Testis (tissue), 3 donors: ENCODE results near the gene GUCA2B. TPM values are rescaled to one million over a fixed set of nuclear protein-coding genes. Genes with fewer than 3 reads are reported as not detected.

Source experiments
- DNase-seq: peaks from one replicate; pipeline ENCODE4 v3.0.0-alpha.2; 2019
- H3K27ac ChIP-seq, 2 donors: fragments of 200-600 bp; sonication (generic); one replicate each; pipeline ENCODE4 v1.5.1; 2019
- H3K27me3 ChIP-seq: fragments of 200-600 bp; sonication (generic); one replicate; pipeline ENCODE4 v1.5.1; 2019
- H3K36me3 ChIP-seq: fragments of 200-600 bp; sonication (generic); one replicate; pipeline ENCODE4 v1.5.1; 2017; ENCODE audit warnings: low read depth; ENCODE audit errors: missing control alignments
- H3K4me1 ChIP-seq: fragments of 200-600 bp; sonication (generic); one replicate; pipeline ENCODE4 v1.5.1; 2019
- H3K4me3 ChIP-seq, 2 donors: fragments of 200-600 bp; sonication (generic); one replicate each; pipeline ENCODE4 v1.5.1; 2017 to 2019
- H3K9me3 ChIP-seq: fragments of 200-600 bp; sonication (generic); one replicate; pipeline ENCODE4 v1.5.1; 2017
- CTCF ChIP-seq, 3 experiments: fragments of 450-650 bp in 2 of 3; fragments of 200-600 bp in 1 of 3; sonication (generic) in 1 of 3; IDR thresholded peaks; one replicate each; pipeline ENCODE4 v1.5.1; 2016 to 2019; ENCODE audit warnings: antibody characterized with exemption in 3 of 3, mild to moderate bottlenecking in 2 of 3, moderate library complexity in 1 of 3
- POLR2A ChIP-seq: fragments of 450-650 bp; IDR thresholded peaks from one replicate; pipeline ENCODE4 v1.6.1; 2017; ENCODE audit warnings: antibody characterized with exemption, mild to moderate bottlenecking, moderate library complexity
- WGBS, 2 donors: methylation state at CpG; one replicate each; pipeline ENCODE4 v1.1.5; 2018; 5-methylcytosine and 5-hydroxymethylcytosine counted together
- intact Hi-C: fragments of 100-400 bp; cut with DNase I; formaldehyde crosslinking; loops from one replicate; pipeline ENCODE4 v1.15.1; 2023; ENCODE audit warnings: low total_unique reads
- polyA plus RNA-seq: library from polyadenylated mRNA; stranded (reverse); fragments of 350-450 nt; fragmentation: Illumina TruSeq; extraction: RNeasy Lipid Tissue Mini Kit (QIAGEN cat#74804); gene quantifications from one replicate; pipeline ENCODE4 v1.2.3, GENCODE V29; 2014; ENCODE audit warnings: low read depth, low replicate concordance; ENCODE audit not compliant: insufficient read depth
- total RNA-seq, 2 donors: library from RNA; depleted of rRNA; stranded (reverse); fragments of >200 nt; gene quantifications; one replicate each; pipeline ENCODE4 v1.2.3, GENCODE V29; 2016

Gene GUCA2B
- total and polyA plus RNA-seq, 3 donors from 2014 or later, result not detected

GRCh38 chr1:42179900-42180329 is 26.7 kb downstream of the GUCA2B start:
- intact Hi-C loops, result loop anchor here (10.0 kb wide), 1 partner anchor 605 kb away; no protein-coding TSS in a partner anchor
- TF ChIP-seq CTCF (IDR thresholded peaks at IDR 0.05) (no peak), POLR2A (no peak)
- H3K9me3 ChIP-seq, result no peaks in the 10 kb centered on the region
- no peak for DNase-seq
- no peaks in the 10 kb centered on the region for H3K36me3 ChIP-seq
- H3K27me3 ChIP-seq, result no peaks in the 10 kb centered on the region
- H3K27ac ChIP-seq, result peak overlapping the region; percentile 2 to 48
- 63 to 73% methylated on average over 4 of the region's 4 CpGs for WGBS, 2 donors
- no peak overlapping the region for H3K4me3 ChIP-seq
- H3K4me1 ChIP-seq, result peaks cover 13% of the 10 kb centered on the region

DNA sequence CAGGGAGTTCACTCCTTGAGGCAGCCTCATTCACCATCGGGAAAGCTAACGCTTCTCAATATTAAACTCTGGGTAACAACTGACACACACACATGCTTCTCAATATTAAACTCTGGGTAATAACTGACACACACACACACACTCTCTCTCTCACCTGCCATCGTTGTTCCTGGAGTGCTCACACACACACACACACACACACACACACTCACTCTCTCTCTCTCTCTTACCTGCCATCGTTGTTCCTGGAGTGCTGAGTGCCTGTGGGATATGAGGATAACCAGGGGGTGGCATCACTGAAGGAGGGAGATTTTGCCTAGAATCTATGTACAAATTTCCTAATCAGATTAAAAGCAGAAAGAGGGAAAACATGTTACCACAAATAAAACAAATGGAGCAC is 28.5 kb downstream of the GUCA2B start:
- DNase-seq, result no peak
- Histone ChIP-seq H3K4me3 (no peak overlapping the region), H3K4me1 (peaks cover 13% of the 10 kb centered on the region), H3K9me3 (no peaks in the 10 kb centered on the region), H3K36me3 (no peaks in the 10 kb centered on the region), H3K27ac (no peak overlapping the region), H3K27me3 (no peaks in the 10 kb centered on the region)
- intact Hi-C loops, result no loop called here
- WGBS, 2 donors, result 89 to 97% methylated on average over 4 of the region's 4 CpGs
- TF ChIP-seq CTCF (IDR thresholded peaks at IDR 0.05), result no peak

DNA sequence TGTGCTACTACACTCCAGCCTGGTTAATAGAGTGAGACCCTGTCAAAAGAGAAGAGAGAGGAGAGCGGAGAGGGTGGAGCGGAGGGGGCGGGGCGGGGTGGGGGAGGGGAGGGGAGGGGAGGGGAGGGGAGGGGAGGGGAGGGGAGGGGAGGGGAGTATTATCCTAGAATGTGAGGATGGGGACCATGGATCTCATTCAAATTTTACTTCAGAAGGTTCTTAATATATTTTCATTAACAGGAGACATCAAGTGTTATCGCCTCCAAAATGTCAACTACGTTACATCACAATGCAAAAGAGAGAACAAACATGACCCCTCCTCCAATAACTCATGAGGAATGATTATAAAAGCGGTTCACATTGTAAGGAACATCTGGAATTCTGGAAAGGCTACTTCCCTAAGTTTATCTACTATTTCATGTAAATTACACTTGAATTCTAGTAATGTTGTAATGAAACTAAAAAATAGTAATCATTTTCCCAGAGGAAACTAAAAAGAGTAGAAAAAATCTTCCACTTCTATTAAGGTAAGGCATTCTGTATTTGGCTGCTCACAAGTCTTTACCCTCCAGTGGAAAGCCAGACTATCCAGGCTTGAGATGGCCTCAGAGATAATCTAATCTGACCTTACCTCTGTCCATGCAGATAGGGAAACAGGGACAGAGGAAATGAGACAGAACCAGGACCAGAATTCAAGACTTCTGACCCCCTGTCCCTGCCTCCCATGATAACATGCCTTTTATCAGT is 30.2 kb downstream of the GUCA2B start:
- H3K4me3 ChIP-seq, result no peak overlapping the region
- H3K27me3 ChIP-seq, result no peaks in the 10 kb centered on the region
- H3K36me3 ChIP-seq, result no peaks in the 10 kb centered on the region
- WGBS, 2 donors, result 88 to 97% methylated on average over 7 of the region's 7 CpGs
- TF ChIP-seq CTCF (IDR thresholded peaks at IDR 0.05), result no peak
- no peak for TF ChIP-seq POLR2A
- H3K9me3 ChIP-seq, result no peaks in the 10 kb centered on the region
- intact Hi-C loops, result no loop called here
- no peak overlapping the region for H3K27ac ChIP-seq
- DNase-seq, result no peak
- H3K4me1 ChIP-seq, result peaks cover 10% of the 10 kb centered on the region

DNA sequence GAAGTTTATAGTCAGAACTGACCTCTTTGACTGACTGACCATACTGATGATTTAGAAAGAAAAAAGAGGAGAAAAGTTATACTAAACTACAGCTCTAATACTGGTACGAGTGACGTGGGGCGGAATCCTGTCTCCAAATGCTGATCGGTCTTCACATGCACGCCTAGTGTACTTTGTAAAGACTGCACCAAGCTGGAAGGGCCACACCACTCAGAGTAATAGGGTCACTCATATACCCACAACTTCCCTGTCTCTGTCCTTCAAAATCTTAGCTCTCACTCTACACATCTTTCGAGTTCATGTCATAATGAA is 30.7 kb downstream of the GUCA2B start:
- Histone ChIP-seq H3K27ac (no peak overlapping the region), H3K4me3 (no peak overlapping the region), H3K27me3 (no peaks in the 10 kb centered on the region), H3K36me3 (no peaks in the 10 kb centered on the region), H3K4me1 (peaks cover 8% of the 10 kb centered on the region), H3K9me3 (no peaks in the 10 kb centered on the region)
- intact Hi-C loops, result no loop called here
- WGBS, 2 donors, result 94 to 96% methylated on average over 6 of the region's 6 CpGs
- DNase-seq, result no peak
- TF ChIP-seq POLR2A (no peak), CTCF (IDR thresholded peaks at IDR 0.05) (no peak)

DNA sequence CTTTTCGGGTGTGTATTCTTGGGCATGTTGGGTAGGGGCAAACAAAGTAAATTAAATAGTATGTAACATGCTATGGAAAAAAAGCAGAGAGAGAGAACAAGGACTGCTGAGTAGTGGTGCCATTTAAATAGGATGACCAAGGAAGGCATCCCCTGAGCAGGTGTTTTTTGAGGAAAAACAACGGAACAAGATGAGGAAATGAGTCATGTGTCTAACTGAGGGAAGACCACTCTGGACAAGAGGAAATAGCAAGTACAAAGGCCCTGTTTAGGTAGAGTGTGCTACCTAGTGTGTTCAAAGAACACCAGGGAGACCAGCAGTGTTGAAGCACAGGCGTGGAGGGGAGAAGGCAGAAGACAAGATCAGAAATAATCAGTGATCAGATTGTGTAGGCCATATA is 31.4 kb downstream of the GUCA2B start:
- 92 to 93% methylated on average over 3 of the region's 3 CpGs for WGBS, 2 donors
- Histone ChIP-seq H3K4me1 (peaks cover 1% of the 10 kb centered on the region), H3K36me3 (no peaks in the 10 kb centered on the region), H3K27me3 (no peaks in the 10 kb centered on the region), H3K27ac (no peak overlapping the region), H3K9me3 (no peaks in the 10 kb centered on the region), H3K4me3 (no peak overlapping the region)
- no peak for DNase-seq
- intact Hi-C loops, result no loop called here
- no peak for TF ChIP-seq POLR2A
- TF ChIP-seq CTCF (IDR thresholded peaks at IDR 0.05), result no peak
